Astrocyte (in vitro differentiated cells and primary cell): ENCODE results near the gene CNST. TPM values are rescaled to one million over a fixed set of nuclear protein-coding genes. Genes with fewer than 3 reads are reported as not detected.

Experiments
- DNase-seq: peaks from one replicate; pipeline ENCODE4 v3.0.0-alpha.2; 2010; ENCODE audit warnings: low read depth
- FAIRE-seq: peaks from 2 replicates; lab custom pipeline; 2011; peaks lifted over from hg19 to GRCh38; lab: Jason Lieb, UNC
- H2AFZ ChIP-seq: 2 replicates; pipeline ENCODE4 v1.6.0; 2012; ENCODE audit warnings: low read depth, low read length, inconsistent platforms
- H3K27ac ChIP-seq: 2 replicates; pipeline ENCODE4 v1.5.1; 2011; ENCODE audit warnings: low read depth, low read length, inconsistent platforms
- H3K27me3 ChIP-seq: 2 replicates; pipeline ENCODE4 v1.6.0; 2011; ENCODE audit warnings: low read length, inconsistent platforms; ENCODE audit not compliant: insufficient read depth
- H3K36me3 ChIP-seq: 2 replicates; pipeline ENCODE4 v1.5.1; 2011; ENCODE audit warnings: low read length, inconsistent platforms; ENCODE audit not compliant: insufficient read depth
- H3K4me1 ChIP-seq: 2 replicates; pipeline ENCODE4 v1.5.1; 2011; ENCODE audit warnings: low read length, inconsistent platforms; ENCODE audit not compliant: insufficient read depth
- H3K4me2 ChIP-seq: 2 replicates; pipeline ENCODE4 v1.6.0; 2012; ENCODE audit warnings: low read length, inconsistent platforms
- H3K4me3 ChIP-seq: 2 replicates; pipeline ENCODE4 v1.5.1; 2011; ENCODE audit warnings: low read depth, mild to moderate bottlenecking, low read length, inconsistent platforms; ENCODE audit not compliant: insufficient read depth
- H3K79me2 ChIP-seq: 2 replicates; pipeline ENCODE4 v1.6.0; 2012; ENCODE audit warnings: mild to moderate bottlenecking, low read length, inconsistent platforms; ENCODE audit not compliant: insufficient read depth
- H3K9ac ChIP-seq: 2 replicates; pipeline ENCODE4 v1.6.0; 2012; ENCODE audit warnings: mild to moderate bottlenecking, low read length, inconsistent platforms
- H3K9me3 ChIP-seq: 2 replicates; pipeline ENCODE4 v1.5.1; 2012; ENCODE audit warnings: low read depth, mild to moderate bottlenecking, low read length, inconsistent platforms; ENCODE audit not compliant: insufficient read depth
- H4K20me1 ChIP-seq: 2 replicates; pipeline ENCODE4 v1.6.0; 2012; ENCODE audit warnings: low read length, inconsistent platforms; ENCODE audit not compliant: insufficient read depth
- H3K27ac Mint-ChIP-seq: one replicate; pipeline ENCODE4 v1.8.0; 2021; ENCODE audit warnings: mild to moderate bottlenecking, mixed read lengths; ENCODE audit not compliant: unreplicated experiment
- H3K27me3 Mint-ChIP-seq: one replicate; pipeline ENCODE4 v1.8.0; 2021; ENCODE audit warnings: low read depth, mixed read lengths; ENCODE audit not compliant: unreplicated experiment
- H3K36me3 Mint-ChIP-seq: one replicate; pipeline ENCODE4 v1.8.0; 2021; ENCODE audit warnings: low read depth, mixed read lengths; ENCODE audit not compliant: unreplicated experiment
- H3K4me1 Mint-ChIP-seq: one replicate; pipeline ENCODE4 v1.8.0; 2021; ENCODE audit warnings: low read depth, mixed read lengths; ENCODE audit not compliant: unreplicated experiment
- H3K4me3 Mint-ChIP-seq: one replicate; pipeline ENCODE4 v1.8.0; 2021; ENCODE audit warnings: mild to moderate bottlenecking, moderate library complexity, mixed read lengths; ENCODE audit not compliant: unreplicated experiment
- H3K9me3 Mint-ChIP-seq: one replicate; pipeline ENCODE4 v1.8.0; 2021; ENCODE audit warnings: mild to moderate bottlenecking, mixed read lengths; ENCODE audit not compliant: unreplicated experiment
- CTCF ChIP-seq: IDR thresholded peaks from 2 replicates; pipeline ENCODE4 v1.5.1; 2011; ENCODE audit warnings: low read depth, mild to moderate bottlenecking, inconsistent platforms, low read length, moderate library complexity; ENCODE audit not compliant: insufficient read depth
- EZH2 ChIP-seq: IDR thresholded peaks from 2 replicates; pipeline ENCODE4 v1.6.1; 2012; ENCODE audit warnings: mild to moderate bottlenecking, low read length, inconsistent platforms; ENCODE audit not compliant: insufficient read depth
- total RNA-seq: library from RNA; stranded (reverse); gene quantifications from 2 replicates; pipeline ENCODE4 v1.2.1, GENCODE V29; 2021

The CNST gene
- total RNA-seq, 1 donor from 2014 or later = 19.8 TPM

- Histone ChIP-seq H3K27me3 (no peaks in the 10 kb centered on the region), H2AFZ (no peak overlapping the region), H3K9me3 (no peaks in the 10 kb centered on the region), H3K79me2 (peaks cover 18% of the 10 kb centered on the region), H3K4me1 (peaks cover 5% of the 10 kb centered on the region), H3K9ac (no peak overlapping the region), H4K20me1 (peaks cover 6% of the 10 kb centered on the region), H3K36me3 (no peaks in the 10 kb centered on the region), H3K27ac (no peak overlapping the region), H3K4me2 (no peak overlapping the region), H3K4me3 (no peak overlapping the region)
- Mint-ChIP-seq H3K36me3 (peaks cover 6% of the 10 kb centered on the region), H3K4me3 (no peak overlapping the region), H3K9me3 (no peaks in the 10 kb centered on the region), H3K27ac (no peak overlapping the region), H3K27me3 (no peaks in the 10 kb centered on the region), H3K4me1 (peaks cover 5% of the 10 kb centered on the region)
- no peak for TF ChIP-seq EZH2
- TF ChIP-seq CTCF = no peak
- DNase-seq (no peak), FAIRE-seq (no peak)
Measured at GRCh38 chr1:246597971-246598370, 31.7 kb downstream of the CNST start.

DNA sequence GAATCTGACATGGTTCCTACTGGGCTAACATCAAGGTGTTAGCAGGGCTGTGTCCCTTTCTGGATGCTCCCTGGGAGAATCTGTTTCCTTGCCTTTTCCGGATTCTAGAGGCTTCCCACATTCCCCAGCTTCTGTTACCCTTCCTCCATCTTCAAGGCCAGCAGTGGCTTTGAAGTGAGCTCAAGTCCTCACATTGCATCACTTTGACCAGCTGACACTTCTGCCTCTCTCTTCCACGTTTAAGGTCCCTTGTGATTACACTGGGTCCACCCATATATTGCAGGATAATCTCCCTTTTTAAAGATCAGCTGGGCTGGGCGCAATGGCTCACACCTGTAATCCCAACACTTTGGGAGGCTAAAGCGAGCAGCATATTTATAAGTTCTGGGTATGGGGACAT lies 33.1 kb downstream of the CNST start:
- Mint-ChIP-seq H3K27me3 (no peaks in the 10 kb centered on the region), H3K4me3 (no peak overlapping the region), H3K9me3 (peaks cover 4% of the 10 kb centered on the region), H3K27ac (no peak overlapping the region), H3K4me1 (peaks cover 5% of the 10 kb centered on the region), H3K36me3 (peaks cover 6% of the 10 kb centered on the region)
- H3K79me2 ChIP-seq = peaks cover 18% of the 10 kb centered on the region
- H3K36me3 ChIP-seq = no peaks in the 10 kb centered on the region
- H4K20me1 ChIP-seq = peaks cover 6% of the 10 kb centered on the region
- H2AFZ ChIP-seq = no peak overlapping the region
- DNase-seq (no peak), FAIRE-seq (no peak)
- H3K9ac ChIP-seq = no peak overlapping the region
- no peaks in the 10 kb centered on the region for H3K27me3 ChIP-seq
- H3K4me3 ChIP-seq = no peak overlapping the region
- H3K9me3 ChIP-seq = no peaks in the 10 kb centered on the region
- TF ChIP-seq CTCF = no peak
- TF ChIP-seq EZH2 = no peak
- no peak overlapping the region for H3K27ac ChIP-seq
- no peaks in the 10 kb centered on the region for H3K4me1 ChIP-seq
- no peak overlapping the region for H3K4me2 ChIP-seq

DNA sequence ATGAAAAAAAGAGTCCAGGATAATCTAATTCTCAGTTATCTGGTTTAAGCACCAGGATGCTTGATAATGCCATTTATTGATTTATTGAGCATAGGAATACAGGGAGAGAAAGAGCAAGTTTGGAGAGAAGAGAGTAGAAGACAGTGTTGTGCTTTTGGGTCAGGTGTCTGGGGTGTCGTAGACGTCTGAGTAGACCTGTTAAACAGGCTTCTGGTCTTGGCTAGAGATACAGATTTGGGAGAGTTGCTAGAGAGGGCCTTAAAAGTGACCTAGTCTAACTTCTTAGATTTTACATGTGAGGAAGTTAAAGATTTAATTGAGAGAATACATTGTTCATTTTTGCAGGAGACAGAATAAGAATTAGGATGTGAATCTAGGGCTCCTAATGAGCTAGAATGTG lies 34.3 kb downstream of the CNST start:
- H3K79me2 ChIP-seq = peaks cover 13% of the 10 kb centered on the region
- H3K4me3 Mint-ChIP-seq = no peak overlapping the region
- FAIRE-seq (no peak), DNase-seq (no peak)
- TF ChIP-seq CTCF (no peak), EZH2 (no peak)
- H3K27ac Mint-ChIP-seq = no peak overlapping the region
- H3K27me3 Mint-ChIP-seq = no peaks in the 10 kb centered on the region
- no peaks in the 10 kb centered on the region for H3K36me3 ChIP-seq
- no peak overlapping the region for H3K27ac ChIP-seq
- peaks cover 3% of the 10 kb centered on the region for H3K36me3 Mint-ChIP-seq
- H3K27me3 ChIP-seq = no peaks in the 10 kb centered on the region
- H3K4me1 Mint-ChIP-seq = peaks cover 5% of the 10 kb centered on the region
- no peaks in the 10 kb centered on the region for H3K4me1 ChIP-seq
- H2AFZ ChIP-seq = no peak overlapping the region
- H3K9ac ChIP-seq = no peak overlapping the region
- H3K9me3 ChIP-seq = no peaks in the 10 kb centered on the region
- no peak overlapping the region for H3K4me2 ChIP-seq
- peaks cover 4% of the 10 kb centered on the region for H3K9me3 Mint-ChIP-seq
- peaks cover 6% of the 10 kb centered on the region for H4K20me1 ChIP-seq
- no peak overlapping the region for H3K4me3 ChIP-seq
